ENCODE data around the gene RFX1. TPM values are rescaled to one million over a fixed set of nuclear protein-coding genes. Genes with fewer than 3 reads are reported as not detected.
"Not testable (repeated sequence)": the region's sequence is repeated elsewhere in the genome, so short reads cannot be mapped to it uniquely, and the experiment has no call there.

RFX1 gene
- total and polyA plus RNA-seq, 4 donors: 1.8 to 5.6 (median 3.5) TPM

DNA sequence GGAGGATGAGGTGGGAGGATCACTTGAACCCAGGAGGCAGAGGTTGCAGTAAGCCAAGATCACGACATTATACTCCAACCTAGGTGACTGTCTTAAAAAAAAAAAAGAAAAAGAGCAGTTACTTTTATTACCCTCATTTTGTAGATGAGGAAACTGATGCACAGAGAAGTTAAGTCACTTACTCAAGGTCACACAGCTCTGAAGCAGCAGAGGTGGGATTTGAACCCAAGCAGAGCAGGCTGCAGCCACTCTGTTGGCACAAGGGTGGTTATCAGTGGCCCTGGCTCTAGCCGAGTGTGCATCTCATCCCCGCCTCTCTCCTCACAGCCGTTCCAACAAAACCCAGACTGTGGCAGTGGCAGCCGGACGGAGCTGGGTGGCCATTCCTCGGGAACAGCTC is 33.1 kb upstream of the RFX1 start (continued):
- TF ChIP-seq HNF4G (IDR thresholded peaks at IDR 0.05) (no peak), CTCF (IDR thresholded peaks at IDR 0.05; ENCODE audit: low read depth, low read length, missing input control) (no peak), REST (IDR thresholded peaks at IDR 0.05) (no peak), RAD21 (IDR thresholded peaks at IDR 0.05) (no peak), FOXA2 (IDR thresholded peaks at IDR 0.05) (no peak), MAX (IDR thresholded peaks at IDR 0.05) (no peak)

DNA sequence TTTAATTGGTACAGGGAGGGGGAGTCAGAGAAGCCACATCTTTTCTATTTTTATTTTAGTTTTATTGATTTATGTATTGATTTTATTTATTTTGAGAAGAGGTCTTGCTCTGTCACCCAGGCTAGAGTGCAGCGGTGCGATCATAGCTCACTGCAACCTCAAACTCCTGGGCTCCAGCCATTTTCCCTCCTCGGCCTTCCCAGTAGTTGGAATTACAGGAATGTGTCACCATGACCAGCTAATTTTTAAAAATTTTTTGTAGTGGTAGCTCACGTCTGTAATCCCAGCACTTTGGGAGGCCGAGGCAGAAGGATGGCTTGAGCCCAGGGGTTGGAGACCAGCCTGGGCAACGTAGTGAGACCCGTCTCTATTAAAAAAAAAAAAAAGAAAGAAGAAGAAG is 29.6 kb upstream of the RFX1 start:
- Histone ChIP-seq H3K27me3 (ENCODE audit: control insufficient read depth in 4 of 4, insufficient read depth in 4 of 4, low read length in 3 of 4) (no peaks in the 10 kb centered on the region), H3K4me3 (ENCODE audit: low read depth in 1 of 3, low read length in 3 of 3) (no peak overlapping the region), H3K9ac (ENCODE audit: low read depth in 1 of 2, low read length in 2 of 2) (no peak overlapping the region), H3K4me1 (ENCODE audit: control insufficient read depth in 4 of 4, insufficient read depth in 4 of 4, low read length in 3 of 4) (peaks cover 0 to 10% (median 5%) of the 10 kb centered on the region in 4 donors), H3K27ac (ENCODE audit: low read depth in 1 of 2, low read length in 2 of 2) (no peak overlapping the region), H3K9me3 (ENCODE audit: control insufficient read depth in 4 of 4, low read length in 3 of 4) (no peaks in the 10 kb centered on the region), H3K36me3 (ENCODE audit: control insufficient read depth in 4 of 4, insufficient read depth in 3 of 4, low read depth in 1 of 4, low read length in 3 of 4) (peaks cover 0 to 2% (median 0%) of the 10 kb centered on the region in 4 donors)
- DNase-seq (ENCODE audit: low spot score): no peak
- TF ChIP-seq FOXA1 (IDR thresholded peaks at IDR 0.05): no peak
- no peak for TF ChIP-seq SP1 (IDR thresholded peaks at IDR 0.05)
- no peak for TF ChIP-seq HNF4A (conservative IDR thresholded peaks at IDR 0.05)
- TF ChIP-seq TAF1 (conservative IDR thresholded peaks at IDR 0.05): no peak
- no peak for TF ChIP-seq EGR1 (IDR thresholded peaks at IDR 0.05; ENCODE audit: low read depth in 2 of 2)
- TF ChIP-seq MAX (IDR thresholded peaks at IDR 0.05): no peak
- no peak for TF ChIP-seq ATF3 (IDR thresholded peaks at IDR 0.05)
- no peak for TF ChIP-seq CTCF (IDR thresholded peaks at IDR 0.05; ENCODE audit: low read depth, low read length, missing input control)
- no peak for TF ChIP-seq YY1 (IDR thresholded peaks at IDR 0.05)
- TF ChIP-seq RAD21 (IDR thresholded peaks at IDR 0.05): no peak
- TF ChIP-seq FOXA2 (IDR thresholded peaks at IDR 0.05): no peak
- TF ChIP-seq JUND (IDR thresholded peaks at IDR 0.05): no peak
- no peak for TF ChIP-seq NR2F2 (IDR thresholded peaks at IDR 0.05)
- WGBS: 92% methylated on average over 7 of the region's 7 CpGs

DNA sequence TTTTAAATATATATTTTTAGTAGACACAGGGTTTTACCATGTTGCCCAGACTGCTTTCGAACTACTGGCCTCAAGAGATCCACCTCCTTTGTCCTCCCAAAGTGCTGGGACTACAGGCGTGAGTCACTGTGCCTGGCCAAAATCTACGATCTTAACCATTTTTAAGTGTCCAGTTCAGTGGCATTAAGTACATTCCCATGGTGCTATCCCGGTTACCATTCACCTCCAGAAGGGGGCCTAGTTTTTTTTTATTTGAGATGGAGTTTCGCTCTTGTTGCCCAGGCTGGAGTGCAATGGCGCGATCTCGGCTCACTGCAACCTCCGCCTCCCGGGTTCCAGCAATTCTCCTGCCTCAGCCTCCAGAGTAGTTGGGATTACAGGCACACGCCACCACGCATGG is 29.0 kb upstream of the RFX1 start:
- not testable (repeated sequence) for H3K4me1 ChIP-seq (ENCODE audit: control insufficient read depth in 4 of 4, insufficient read depth in 4 of 4, low read length in 3 of 4); H3K27me3 ChIP-seq (ENCODE audit: control insufficient read depth in 4 of 4, insufficient read depth in 4 of 4, low read length in 3 of 4); DNase-seq (ENCODE audit: low spot score); H3K9me3 ChIP-seq (ENCODE audit: control insufficient read depth in 4 of 4, low read length in 3 of 4); H3K9ac ChIP-seq (ENCODE audit: low read depth in 1 of 2, low read length in 2 of 2); H3K36me3 ChIP-seq (ENCODE audit: control insufficient read depth in 4 of 4, insufficient read depth in 3 of 4, low read depth in 1 of 4, low read length in 3 of 4); H3K27ac ChIP-seq (ENCODE audit: low read depth in 1 of 2, low read length in 2 of 2); H3K4me3 ChIP-seq (ENCODE audit: low read depth in 1 of 3, low read length in 3 of 3)
- 92% methylated on average over 12 of the region's 12 CpGs for WGBS

Measured in liver (tissue), 9 donors.